ENCODE results near the gene BAIAP2.
"Not testable (repeated sequence)": the region's sequence is repeated elsewhere in the genome, so short reads cannot be mapped to it uniquely, and the experiment has no call there.

Gene BAIAP2

DNA sequence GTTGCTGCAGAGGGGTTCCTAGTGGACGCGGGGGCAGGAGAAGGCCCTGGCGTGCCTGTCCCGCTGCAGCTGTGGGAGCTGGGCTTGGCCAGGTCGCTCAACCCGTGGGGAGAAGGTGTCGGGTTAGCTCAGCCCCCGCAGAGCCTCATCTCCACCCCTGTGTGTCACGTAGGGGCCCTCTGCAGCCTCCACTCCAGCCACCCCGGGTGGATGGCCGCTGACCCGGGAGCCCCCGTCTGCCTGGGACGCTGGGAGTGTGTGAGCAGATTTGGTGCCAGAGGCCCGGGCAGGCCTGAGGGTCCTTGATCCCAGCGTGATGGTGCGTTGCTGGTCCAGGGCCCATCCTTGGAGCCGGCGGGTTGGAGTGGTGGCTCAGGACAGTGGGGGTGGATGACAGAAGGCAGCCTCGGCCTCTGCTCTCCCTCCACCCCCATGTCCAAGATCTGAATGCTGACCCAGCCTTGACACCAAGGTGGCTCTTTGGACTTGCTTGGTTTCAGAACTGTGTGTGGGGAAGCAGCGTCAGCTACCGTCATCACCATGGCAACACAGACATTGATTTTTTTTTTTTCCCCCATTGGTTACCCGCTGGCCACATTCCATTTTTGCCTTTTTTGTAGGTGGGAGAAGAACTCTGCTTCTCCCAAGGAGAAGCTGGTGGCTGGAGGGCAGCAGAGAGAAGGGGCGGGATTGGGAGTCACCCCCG lies 35.7 kb downstream of the BAIAP2 start:
- DNase-seq, result no peak

DNA sequence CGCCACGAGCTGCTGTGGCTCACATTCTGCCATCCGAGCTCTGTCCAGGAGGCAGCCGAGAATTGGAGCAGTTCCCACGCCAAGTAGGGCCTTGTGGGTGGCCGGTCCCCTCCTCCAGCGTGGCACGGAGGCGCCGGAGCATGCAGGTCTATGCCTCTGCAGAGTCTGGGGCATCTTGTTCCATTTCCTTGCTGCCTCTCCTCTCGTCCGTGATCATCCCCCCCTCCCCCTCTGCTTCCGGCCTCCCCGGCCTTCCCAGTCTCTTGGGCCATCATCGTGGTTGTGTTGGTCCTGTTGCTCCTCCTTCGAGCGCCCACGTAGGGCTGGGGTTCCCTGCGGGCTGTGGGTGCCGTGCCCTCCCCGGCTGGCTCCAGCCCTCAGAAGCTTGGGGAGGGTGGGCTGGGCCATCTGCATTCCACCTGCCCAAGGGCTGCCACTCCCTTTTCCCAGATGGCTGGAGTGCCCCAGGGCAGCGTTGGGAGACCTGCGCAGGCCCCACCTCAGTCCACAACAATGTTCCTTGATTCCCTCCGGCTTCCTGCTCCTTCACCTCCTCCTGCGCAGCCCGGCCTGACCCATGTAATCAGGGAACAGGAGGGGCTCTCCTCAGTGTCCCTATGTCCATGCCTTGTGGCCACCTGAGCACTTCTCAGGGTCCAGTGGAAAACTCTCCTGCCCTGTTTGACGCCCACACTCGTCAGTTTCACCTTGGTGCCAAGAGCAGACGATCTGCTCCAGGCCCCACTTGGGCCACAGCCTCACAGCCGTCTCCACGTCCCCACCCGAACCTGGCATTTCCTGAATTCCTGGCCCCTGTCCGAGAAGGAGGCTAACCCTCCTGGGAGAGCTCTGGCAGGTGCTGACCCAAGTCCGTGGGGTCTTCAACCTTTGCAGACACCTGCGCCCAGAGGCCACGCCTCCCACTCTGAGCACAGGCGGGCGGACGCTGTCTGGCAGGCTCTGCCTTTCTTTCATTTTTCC lies 37.1 kb downstream of the BAIAP2 start:
- DNase-seq, result no peak

DNA sequence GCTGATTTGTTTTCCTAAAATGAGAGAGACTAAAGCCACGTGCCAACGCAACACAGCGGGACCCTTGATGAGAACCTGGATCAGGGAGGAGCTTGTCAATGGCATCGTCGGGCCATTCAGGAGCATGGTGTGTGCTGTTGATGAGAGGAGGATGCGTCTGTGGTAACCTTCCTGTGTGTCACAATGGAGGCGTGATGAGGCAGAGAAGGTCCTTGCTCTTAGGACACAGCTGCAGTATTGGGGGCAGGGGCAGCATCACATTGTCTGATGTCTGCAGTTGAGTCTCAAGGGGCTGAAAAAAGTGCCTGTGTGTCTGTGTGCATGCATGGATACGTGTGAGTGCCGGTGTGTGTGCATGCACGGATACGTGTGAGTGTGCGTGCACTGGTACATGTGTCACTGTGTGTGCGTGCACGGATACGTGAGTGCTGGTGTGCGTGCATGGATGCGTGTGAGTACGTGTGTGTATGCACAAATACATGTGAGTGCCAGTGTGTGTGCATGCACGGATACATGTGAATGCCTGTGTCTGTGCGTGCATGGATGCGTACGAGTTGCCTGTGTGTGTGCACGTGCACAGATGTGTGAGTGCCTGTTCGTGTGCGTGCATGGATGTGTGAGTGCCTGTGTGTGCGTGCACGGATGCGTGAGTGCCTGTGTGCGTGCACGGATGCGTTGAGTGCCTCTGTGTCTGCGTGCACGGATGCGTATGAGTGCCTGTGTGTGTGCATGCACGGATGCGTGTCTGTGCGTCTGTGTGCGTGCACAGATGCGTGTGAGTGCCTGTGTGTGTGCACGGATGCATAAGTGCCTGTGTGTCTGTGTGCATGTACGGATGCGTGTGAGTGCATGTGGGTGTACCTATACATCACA lies 39.3 kb downstream of the BAIAP2 start:
- DNase-seq, result no peak

DNA sequence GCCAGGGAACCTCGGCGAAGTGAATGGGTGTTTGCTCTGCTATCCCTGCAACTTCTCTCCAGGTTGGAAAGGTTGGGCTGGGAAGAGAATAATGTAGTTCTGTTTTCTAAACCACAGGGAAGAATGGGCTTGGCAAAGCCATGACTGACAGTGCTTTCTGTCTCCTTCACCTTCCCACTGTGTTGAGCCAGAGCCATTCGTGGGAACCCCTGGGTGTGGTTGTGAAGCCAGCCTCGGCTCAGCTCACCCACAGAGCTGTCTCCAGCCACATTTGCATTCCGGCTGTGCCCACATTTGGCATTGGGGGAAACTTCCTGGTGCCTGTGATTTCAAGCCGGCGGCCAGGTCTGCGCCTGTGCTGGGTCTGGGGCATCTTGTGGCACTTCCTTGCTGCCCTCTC lies 39.9 kb downstream of the BAIAP2 start:
- no peak for DNase-seq

DNA sequence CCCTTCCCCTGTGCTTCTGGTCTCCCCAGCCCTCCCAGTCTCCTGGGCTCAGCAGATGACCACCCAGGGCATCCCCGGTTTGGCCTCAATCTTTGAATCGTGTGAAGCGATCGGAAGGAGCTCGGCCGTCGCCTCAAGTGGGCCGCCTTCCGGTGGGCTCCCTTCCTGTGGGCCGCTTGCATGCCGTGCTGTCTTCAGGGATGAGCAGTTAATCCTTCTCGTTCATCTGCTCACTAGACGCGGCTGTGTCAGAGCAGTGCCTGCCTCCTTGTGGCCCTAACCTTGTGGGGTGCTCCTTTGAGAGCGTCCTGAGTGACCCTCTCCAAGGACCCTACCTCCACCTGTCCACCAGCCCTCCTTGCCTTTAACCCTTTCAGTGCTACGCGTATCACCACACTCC lies 40.4 kb downstream of the BAIAP2 start:
- DNase-seq, result no peak

DNA sequence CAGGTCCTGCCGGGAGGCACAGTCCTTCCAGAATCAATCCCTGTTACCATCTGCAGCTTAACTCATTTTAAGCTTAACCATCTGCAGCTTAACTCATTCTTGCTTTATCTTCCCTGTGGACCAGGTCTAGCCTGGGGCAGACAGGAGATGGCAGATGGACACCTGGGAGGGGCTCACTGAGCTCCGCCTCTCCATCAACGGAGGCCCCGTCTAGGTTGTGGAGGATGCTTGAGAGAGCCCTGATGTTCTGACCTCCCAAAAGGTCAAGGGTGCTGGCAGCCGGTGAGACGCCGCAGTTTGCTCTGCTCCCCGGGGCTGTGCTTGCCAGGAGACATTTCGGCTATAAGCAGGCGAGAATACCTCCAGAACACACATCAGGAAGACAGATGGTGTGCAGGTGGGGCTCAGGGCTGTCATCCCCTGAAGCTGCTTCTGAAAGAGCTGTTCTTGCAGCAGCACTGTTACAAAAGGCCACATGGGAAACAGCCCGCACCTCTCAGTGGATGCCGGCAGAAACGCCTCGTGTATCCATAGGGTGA lies 41.3 kb downstream of the BAIAP2 start:
- DNase-seq, result no peak

DNA sequence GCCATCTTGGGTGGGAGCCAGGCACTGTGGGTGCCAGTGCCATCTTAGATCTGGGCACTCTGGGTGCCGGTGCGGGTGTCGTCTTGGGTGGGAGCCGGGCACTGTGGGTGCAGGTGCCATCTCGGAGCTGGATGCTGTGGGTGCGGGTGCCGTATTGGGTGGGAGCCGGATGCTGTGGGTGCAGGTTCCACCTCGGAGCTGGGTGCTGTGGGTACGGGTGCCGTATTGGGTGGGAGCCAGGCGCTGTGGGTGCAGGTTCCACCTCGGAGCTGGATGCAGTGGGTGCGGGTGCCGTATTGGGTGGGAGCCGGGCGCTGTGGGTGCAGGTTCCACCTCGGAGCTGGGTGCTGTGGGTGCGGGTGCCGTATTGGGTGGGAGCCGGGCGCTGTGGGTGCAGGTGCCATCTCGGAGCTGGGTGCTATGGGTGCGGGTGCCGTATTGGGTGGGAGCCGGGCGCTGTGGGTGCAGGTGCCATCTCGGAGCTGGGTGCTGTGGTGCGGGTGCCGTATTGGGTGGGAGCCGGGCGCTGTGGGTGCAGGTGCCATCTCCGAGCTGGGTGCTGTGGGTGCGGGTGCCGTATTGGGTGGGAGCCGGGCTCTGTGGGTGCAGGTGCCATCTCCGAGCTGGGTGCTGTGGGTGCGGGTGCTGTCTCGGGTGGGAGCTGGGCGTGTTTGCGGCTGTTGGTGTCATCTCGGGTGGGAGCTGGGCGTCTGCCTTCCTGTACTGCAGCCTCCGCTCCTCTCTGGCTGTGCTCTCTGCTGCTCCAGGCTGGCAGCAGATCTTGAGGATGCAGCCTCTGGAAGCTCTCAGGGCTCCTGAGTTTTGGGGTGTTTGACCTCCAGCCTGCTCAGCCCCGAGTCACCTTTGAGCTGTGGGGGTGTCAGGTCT lies 43.3 kb downstream of the BAIAP2 start:
- DNase-seq, result not testable (repeated sequence)

DNA sequence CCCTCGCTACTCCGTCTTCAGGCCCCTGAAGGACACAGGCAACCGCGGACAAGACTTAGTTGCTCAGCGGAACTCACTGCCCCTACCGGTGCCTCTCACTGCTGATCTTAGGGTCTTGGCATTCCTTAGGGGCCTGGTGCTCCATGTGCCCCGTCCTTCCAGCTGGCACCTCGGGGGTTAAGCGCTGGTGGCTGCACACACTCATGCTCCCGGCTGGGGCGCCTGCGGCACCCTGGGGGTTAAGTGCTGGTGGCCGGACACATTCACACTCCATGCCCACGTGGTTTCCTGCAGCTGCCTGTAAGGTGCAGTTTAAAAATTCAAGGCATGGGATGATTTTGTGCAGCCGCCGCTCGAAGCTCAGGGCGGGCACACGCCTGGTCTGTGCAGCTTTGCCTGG lies 45.1 kb downstream of the BAIAP2 start:
- DNase-seq, result no peak

DNA sequence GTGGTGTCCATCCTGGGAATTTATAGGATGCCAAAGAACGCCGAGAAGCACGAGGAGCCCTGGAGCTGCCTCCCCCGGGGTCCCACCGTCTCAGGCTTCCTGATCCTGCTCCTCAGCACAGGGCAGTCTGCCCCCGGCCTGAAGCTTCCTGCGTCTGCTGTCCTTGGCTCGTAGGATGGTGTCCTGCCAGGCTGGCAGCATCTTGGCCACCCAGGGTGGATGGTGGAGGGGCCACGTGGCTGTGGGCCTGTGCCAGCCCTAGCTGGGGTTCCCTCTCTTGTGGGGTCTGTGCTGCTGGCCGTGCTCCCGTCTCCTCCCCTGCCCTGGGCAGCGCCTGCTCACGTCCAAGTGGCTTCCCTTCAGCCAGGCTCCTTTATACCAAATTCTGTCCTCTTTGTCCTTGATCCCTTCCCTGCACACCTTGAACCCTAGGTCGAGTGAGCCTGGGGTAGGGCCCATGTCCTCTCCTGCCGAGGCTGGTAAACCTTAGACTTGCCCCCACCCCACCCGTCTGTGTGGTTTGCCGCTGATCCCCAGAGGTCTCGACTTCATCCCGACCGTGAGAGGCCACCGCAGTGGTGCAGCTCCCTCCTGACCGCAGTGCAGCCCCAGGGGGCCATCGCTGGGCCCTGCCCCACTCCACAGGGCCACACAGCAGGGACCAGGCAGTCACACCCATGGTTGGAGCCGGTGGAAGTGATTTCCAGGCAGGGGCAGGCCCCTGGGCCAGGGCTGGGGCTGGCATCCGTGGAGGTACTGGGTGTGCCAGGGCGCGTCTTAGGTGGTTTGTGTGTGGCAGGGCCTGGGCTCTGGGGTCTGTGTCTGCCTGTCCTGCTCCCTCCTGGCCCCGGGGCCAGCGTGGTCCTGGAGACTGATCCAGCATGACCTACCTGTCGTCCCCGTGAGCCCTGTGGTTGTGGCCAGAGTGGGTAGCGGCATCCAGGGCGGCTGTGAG lies 46.5 kb downstream of the BAIAP2 start:
- no peak for DNase-seq

DNA sequence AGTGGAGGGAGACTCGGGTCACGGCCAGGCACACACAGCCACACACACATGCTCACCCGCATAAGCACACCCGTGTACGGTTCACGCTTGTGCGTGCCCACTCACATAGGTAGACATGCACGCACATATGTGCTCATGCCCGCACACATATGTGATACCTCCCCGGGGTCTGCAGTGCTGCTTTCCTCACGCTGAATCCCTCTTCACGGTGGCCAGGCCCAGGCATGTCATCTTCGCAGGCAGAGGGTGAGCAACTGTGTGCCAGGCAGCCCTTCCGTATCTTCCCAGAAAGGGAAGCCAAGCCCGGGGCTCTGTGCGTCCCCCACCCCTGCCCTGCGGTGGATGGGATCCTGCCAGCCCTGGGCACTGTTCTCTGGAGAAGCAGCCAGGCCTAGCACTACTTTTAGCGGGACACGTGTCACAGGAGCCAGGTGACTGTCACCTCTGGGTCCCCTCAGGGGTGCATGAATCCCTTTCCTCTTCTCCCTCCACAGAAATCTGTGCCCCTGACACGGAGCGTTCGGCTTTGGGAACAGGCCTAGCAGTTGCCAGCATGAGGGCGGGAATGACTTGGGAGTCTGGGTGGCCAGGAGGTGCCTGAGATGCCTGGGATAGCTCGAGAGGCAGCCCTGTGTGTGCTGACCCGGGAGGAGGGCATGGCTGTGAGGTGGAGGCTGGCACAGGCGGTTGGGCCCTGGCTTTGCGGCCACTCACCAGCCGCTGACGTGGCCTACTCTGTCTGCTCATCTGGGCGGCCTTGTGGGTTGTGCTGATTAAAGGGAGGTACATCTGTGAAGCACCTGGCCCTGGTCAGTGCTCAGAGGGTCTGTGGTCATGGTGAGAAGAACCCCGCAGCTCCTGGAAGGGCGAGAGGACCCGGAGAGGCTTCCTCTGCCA lies 47.5 kb downstream of the BAIAP2 start:
- DNase-seq, result no peak

DNA sequence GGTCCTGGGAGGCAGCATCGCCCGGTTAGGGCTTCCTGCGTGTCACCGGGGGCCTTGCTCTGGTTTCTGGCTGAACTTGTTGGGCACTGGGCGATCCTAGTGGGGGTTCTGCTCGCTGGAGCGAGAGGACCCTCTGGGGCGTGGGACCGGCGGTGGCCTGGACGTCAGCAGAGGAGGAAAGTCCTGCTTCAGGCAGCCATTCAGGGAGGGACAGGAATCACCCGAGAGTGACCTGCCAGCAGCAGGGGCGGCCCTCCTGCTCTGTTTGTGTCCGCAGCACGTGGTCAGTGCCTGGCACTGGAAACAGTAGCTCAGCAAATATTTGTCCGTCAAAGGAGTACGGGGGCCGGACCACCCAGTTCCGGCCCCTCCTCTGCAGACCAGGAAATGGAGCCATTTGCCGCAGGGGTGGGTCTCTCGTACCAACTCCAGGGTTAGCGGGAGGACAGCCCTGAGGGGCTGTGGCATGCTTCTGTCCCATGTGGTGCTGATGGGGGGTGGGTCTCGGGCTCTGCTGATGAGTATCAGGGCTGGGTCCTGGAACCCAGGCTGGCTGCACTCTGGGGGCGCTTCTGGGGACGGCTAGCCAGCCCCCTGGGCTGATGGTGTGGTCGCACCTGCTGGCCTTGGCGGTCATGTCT lies 48.3 kb downstream of the BAIAP2 start:
- no peak for DNase-seq

DNA sequence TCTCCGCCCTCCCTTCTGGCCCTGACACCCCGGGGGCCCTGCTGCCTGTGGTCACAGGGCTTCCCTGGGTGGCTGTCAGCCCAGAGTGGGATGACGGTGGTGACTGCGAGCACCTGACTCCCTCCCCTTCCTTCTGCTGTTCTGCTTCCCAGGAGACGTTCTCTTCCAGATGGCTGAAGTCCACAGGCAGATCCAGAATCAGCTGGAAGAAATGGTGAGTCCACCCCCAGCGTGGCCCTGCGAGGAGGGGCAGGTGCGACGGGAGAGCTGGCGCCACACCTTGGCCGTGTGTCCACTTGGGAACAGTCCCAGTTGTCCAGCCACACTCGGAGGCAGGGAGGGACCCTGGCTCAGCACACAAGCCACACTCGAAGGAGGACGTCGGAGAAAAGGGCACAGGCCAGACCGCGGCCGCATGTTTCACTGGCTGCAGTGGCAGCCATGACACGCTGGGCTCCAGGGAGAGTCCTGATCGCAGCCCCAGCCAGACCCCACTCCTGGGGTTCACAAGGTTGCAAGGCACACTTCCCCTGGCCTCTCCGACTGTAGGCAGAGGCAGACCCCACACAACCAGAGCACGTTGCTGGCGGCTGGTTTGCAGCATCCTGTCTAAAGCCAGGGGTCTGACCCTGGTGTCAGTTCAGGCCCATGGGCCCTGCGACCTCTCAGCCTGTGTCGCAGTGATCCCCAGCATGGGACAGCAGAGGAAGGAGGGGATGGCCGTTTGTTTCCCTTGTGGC lies 49.9 kb downstream of the BAIAP2 start:
- DNase-seq, result no peak

DNA sequence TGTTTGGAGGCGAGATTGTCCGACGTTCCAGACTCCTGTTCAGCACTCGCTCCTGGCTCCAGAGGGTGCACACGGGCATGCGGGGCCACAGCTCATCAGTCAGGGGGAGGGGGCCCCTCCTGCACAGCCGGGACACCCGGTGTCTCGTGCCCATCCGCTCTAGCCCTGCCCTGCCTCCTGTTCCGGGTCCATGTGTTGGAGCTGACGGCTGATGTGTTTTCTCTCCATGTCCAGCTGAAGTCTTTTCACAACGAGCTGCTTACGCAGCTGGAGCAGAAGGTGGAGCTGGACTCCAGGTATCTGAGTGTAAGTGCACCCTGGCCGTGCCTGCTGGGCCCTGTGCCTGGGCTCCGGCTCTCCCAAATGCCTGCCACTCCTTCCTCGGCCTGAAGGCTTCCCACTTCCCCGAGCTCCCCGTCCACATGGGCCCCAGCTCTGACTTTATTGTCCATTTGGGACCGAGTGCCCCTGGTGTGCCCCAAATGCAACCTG lies 50.5 kb downstream of the BAIAP2 start:
- no peak for DNase-seq

DNA sequence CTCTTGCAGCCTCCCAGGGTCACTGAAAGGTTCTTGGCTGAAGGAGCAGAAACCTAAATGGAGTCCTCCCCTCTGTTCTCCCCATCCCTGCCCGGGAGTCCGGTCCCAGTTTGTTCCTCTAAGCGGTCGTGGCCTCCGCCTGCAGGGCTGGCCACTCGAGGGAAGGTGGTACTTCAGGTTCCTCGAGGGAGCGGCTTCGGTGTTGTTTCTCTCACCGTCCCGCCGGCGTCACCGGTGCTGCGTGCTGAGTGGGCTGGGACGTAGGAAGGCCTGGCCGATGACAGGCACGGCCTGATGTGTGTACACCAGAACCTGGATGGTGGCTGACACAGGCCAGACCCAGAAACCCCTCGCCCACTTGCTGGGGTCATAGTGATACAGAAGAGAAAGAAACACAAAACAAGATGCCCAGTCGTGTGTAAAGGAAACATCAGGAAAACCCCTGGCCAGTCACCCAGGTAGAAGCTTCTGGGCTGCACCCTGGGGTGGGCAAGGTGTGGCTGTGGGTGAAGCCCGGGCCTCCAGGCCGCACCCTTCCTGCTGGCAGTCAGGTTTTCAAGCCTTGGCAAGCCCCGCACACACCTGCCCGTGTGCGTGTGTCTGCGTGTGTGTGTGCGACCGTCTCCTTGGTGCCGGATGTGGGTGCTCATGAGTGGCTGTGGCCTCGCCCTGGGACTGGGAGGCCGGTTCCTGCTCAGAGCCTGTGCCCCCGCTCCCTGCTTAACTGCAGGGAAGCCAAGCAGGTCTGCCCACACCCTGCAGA lies 52.0 kb downstream of the BAIAP2 start:
- no peak for DNase-seq

DNA sequence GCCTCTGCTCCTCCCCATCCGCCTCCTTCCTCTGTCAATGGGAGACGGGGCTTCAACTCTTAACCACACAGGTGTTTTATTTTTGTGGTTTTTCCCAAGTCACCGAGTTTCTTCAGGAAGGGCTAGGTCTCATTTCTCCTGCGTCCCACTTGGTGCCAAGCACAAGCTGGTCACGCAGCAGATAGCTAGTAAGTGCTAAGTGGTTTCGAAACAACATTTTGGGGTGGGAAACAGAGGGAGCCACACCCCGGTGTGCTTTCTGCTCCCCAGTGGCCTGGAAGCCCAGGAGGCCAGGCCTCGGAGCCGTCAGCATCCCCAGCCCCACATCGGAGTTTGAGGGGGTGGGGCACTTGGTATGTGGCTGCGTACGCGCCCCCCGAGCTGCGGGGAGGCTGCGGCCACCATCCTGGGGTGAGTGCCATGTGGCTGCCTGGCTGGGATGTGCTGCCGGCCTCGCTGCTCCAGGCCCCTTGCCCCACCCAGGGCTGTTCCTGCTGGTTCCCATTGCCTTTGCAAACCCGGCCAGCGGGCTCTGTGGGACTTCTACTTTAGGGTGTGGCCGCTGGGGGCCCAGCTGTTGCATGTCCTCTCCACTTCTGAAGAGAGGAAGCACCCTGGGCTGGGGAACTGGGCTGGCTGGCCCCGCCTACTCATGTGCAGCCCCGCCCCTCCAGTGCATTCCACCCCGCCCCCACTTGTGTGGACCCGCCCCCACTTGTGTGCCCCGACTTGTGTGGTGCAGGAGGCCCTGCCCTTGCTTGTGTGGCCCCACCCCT lies 55.6 kb downstream of the BAIAP2 start:
- DNase-seq, result no peak

DNA sequence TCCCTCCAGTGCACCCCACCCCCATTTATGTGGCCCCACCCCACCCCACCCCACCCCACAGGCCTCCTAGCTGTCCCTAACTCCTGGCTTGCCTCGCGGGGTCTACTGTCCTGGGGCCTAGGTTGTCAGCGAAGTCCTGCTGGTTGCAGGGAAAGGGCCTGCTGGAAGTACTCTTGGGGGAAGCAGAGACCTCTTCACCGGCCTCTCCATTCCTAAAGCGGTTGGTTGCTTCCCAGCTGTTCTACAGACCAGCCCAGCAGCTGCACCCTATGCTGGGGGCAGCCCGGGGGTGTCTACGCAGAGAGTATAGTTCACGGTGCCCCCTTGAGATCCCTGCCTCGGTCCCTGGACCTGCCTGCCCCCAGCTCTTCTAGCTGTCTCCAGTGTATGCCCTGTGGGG lies 56.2 kb downstream of the BAIAP2 start:
- no peak for DNase-seq

All from SW 1271 (cell line).